Ovary (tissue), 3 donors: ENCODE data around the gene ASB15.

Experiments
- CTCF ChIP-seq, 3 donors: fragments of 450-650 bp in 2 of 3; fragments of 200-600 bp in 1 of 3; IDR thresholded peaks; one replicate each; pipeline versions ENCODE4 v1.5.1 to v1.8.0; 2016 to 2022; ENCODE audit warnings: antibody characterized with exemption in 3 of 3, mild to moderate bottlenecking in 1 of 3
- POLR2A ChIP-seq: fragments of 450-650 bp; IDR thresholded peaks from one replicate; pipeline ENCODE4 v1.6.1; 2017; ENCODE audit warnings: antibody characterized with exemption, mild to moderate bottlenecking, moderate library complexity
- donor health status: DM: no; HTN: no; CAD: no.

- TF ChIP-seq CTCF (IDR thresholded peaks at IDR 0.05) (no peak), POLR2A (no peak)
Measured at GRCh38 chr7:123647106-123647730, 45.6 kb downstream of the ASB15 start.
